Mesodermal cell (in vitro differentiated cells): ENCODE results near the gene ANKRD44.

Experiments
- H3K27ac ChIP-seq: 2 replicates; pipeline ENCODE4 v1.7.0; 2013; ENCODE audit warnings: mild to moderate bottlenecking, low read depth, low read length, moderate library complexity; ENCODE audit not compliant: severe bottlenecking
- H3K36me3 ChIP-seq: 2 replicates; pipeline ENCODE4 v1.7.1; 2013; ENCODE audit warnings: mild to moderate bottlenecking, low read length, moderate library complexity; ENCODE audit not compliant: control insufficient read depth, insufficient read depth
- H3K4me1 ChIP-seq: one replicate; pipeline ENCODE4 v1.7.1; 2013; ENCODE audit warnings: mild to moderate bottlenecking, low read length; ENCODE audit not compliant: insufficient read depth, control insufficient read depth, poor library complexity, severe bottlenecking
- H3K4me3 ChIP-seq: 2 replicates; pipeline ENCODE4 v1.7.0; 2013; ENCODE audit warnings: low read length, control low read depth, mild to moderate bottlenecking; ENCODE audit not compliant: insufficient read depth, poor library complexity, severe bottlenecking; ENCODE audit errors: extremely low read depth
- H3K9me3 ChIP-seq: 2 replicates; pipeline ENCODE4 v1.7.1; 2013; ENCODE audit warnings: mild to moderate bottlenecking, low read length, moderate library complexity; ENCODE audit not compliant: control insufficient read depth
- WGBS, 2 experiments: methylation state at CpG; one replicate each; pipeline ENCODE4 v1.1.5; 2013; ENCODE audit warnings: missing lambda C conversion rate in 2 of 2; ENCODE audit not compliant: insufficient coverage in 2 of 2; 5-methylcytosine and 5-hydroxymethylcytosine counted together

Gene ANKRD44

DNA sequence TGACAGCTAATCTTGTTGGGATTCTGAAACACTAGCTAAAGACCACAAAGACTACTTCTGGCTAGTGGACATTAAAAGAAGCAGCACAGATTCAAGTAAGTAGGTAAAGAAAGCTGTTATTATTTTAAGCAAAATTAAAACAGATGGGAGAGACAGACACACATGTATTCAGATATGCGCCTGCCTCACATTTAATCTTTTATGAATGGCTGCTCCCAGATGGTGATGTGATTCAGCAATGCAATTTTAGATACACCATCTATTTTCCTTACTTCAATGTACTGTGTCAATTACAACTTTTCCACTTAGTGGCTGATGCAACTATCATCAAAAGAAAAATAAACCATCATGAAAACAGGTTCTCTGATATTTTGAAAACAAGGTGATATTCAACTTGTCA lies 251.1 kb downstream of the ANKRD44 start:
- WGBS, 2 experiments = 100% methylated on average over 1 of the region's 1 CpG; no CpG with 5 or more reads in 1 of the 2 experiments
- no peaks in the 10 kb centered on the region for H3K36me3 ChIP-seq
- H3K4me1 ChIP-seq = no peaks in the 10 kb centered on the region
- H3K4me3 ChIP-seq = no peak overlapping the region
- no peak overlapping the region for H3K27ac ChIP-seq
- H3K9me3 ChIP-seq = peaks cover 13% of the 10 kb centered on the region

DNA sequence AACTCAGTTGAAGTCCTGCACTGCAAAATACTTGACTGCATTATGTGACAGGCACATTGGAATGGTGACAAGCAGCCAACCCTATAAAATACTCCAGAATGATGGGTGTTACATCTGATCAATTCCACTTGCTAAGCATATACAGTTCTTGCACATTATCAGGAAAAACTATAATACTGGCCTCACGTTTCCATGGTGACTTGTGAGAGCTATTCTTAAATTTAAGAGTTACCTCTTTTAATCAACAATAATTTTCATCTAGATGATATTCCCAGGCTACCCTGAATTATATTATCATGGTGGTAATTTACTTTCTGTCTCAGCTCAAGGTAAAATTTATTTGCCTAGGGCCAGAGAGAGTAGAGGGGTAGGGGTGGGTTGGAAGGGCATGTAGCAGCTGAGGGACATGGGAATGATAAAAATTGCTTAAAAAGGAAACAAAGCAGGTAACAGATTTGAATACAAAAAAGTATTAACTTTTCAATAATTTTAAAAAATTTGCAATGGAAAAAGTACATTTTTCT lies 251.7 kb downstream of the ANKRD44 start:
- no peak overlapping the region for H3K4me3 ChIP-seq
- no peak overlapping the region for H3K27ac ChIP-seq
- no peaks in the 10 kb centered on the region for H3K36me3 ChIP-seq
- 100% methylated on average over 1 of the region's 1 CpG; no CpG with 5 or more reads in 1 of the 2 experiments for WGBS, 2 experiments
- H3K9me3 ChIP-seq = peaks cover 13% of the 10 kb centered on the region
- H3K4me1 ChIP-seq = no peaks in the 10 kb centered on the region

DNA sequence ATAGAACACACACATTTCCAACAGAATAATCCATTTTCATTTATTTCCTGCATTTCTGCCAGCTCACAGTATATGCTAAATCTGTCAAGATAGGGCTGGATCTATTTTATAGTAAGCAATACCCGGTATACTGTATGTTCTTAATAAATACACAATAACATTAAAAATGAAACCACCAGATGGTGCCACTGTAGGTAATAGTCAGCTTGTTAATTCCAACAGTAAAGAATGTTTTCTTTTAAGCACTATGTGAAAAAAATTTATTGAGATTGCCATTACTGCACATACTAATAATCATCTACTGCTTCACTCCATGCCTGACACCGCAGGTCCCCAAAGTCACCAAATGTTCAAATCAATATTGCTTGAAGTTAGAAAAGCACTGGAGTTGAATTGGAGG lies 252.6 kb downstream of the ANKRD44 start:
- Histone ChIP-seq H3K9me3 (peaks cover 13% of the 10 kb centered on the region), H3K36me3 (no peaks in the 10 kb centered on the region), H3K4me1 (no peaks in the 10 kb centered on the region), H3K27ac (no peak overlapping the region), H3K4me3 (no peak overlapping the region)
- 100% methylated on average over 1 of the region's 2 CpGs; no CpG with 5 or more reads in 1 of the 2 experiments for WGBS, 2 experiments

GRCh38 chr2:197055045-197055444 lies 255.5 kb downstream of the ANKRD44 start:
- Histone ChIP-seq H3K4me1 (no peaks in the 10 kb centered on the region), H3K36me3 (no peaks in the 10 kb centered on the region), H3K4me3 (no peak overlapping the region), H3K27ac (no peak overlapping the region), H3K9me3 (peaks cover 7% of the 10 kb centered on the region)

GRCh38 chr2:197054437-197054836 lies 256.1 kb downstream of the ANKRD44 start:
- Histone ChIP-seq H3K36me3 (no peaks in the 10 kb centered on the region), H3K9me3 (peaks cover 7% of the 10 kb centered on the region), H3K27ac (no peak overlapping the region), H3K4me1 (no peaks in the 10 kb centered on the region), H3K4me3 (no peak overlapping the region)
- no CpG with 5 or more reads among the region's 1 CpG for WGBS, 2 experiments

GRCh38 chr2:197052356-197052755 lies 258.2 kb downstream of the ANKRD44 start:
- Histone ChIP-seq H3K36me3 (no peaks in the 10 kb centered on the region), H3K27ac (no peak overlapping the region)
- 67 to 100% methylated on average over 1 to 2 of the region's 4 CpGs for WGBS, 2 experiments

GRCh38 chr2:197045115-197045514 lies 265.5 kb downstream of the ANKRD44 start:
- no peaks in the 10 kb centered on the region for H3K36me3 ChIP-seq

More at GRCh38 chr2:197052356-197052755, 258.2 kb downstream of the ANKRD44 start:
- Histone ChIP-seq H3K9me3 (peaks cover 7% of the 10 kb centered on the region), H3K4me3 (no peak overlapping the region), H3K4me1 (no peaks in the 10 kb centered on the region)

DNA sequence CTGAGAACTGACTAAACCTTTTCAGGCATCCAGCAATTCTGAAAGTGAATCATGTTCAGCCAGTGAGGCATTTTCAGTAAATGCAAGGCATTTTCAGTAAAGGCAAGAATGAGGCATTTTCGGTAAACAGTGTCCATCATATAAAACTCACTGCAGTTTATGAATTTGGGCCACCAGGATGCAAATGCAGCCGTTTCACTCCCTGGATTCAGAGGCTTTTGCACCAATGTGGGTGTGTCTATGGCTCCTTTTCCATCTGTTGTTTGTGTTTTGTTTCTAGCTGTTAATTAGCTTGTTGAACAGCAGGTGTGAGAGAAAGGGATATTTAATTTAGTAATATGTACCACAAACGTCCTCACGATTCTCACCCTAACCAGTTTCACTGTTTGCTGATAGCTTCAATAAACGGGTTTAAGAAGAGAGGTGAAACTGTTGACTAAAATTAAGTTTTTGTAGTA lies 267.8 kb downstream of the ANKRD44 start:
- WGBS, 2 experiments = 90% methylated on average over 1 of the region's 5 CpGs; no CpG with 5 or more reads in 1 of the 2 experiments
- Histone ChIP-seq H3K4me3 (no peak overlapping the region), H3K4me1 (no peaks in the 10 kb centered on the region), H3K9me3 (no peaks in the 10 kb centered on the region), H3K27ac (no peak overlapping the region), H3K36me3 (no peaks in the 10 kb centered on the region)

More at GRCh38 chr2:197045115-197045514, 265.5 kb downstream of the ANKRD44 start:
- Histone ChIP-seq H3K27ac (no peak overlapping the region), H3K4me1 (no peaks in the 10 kb centered on the region), H3K4me3 (no peak overlapping the region), H3K9me3 (no peaks in the 10 kb centered on the region)

DNA sequence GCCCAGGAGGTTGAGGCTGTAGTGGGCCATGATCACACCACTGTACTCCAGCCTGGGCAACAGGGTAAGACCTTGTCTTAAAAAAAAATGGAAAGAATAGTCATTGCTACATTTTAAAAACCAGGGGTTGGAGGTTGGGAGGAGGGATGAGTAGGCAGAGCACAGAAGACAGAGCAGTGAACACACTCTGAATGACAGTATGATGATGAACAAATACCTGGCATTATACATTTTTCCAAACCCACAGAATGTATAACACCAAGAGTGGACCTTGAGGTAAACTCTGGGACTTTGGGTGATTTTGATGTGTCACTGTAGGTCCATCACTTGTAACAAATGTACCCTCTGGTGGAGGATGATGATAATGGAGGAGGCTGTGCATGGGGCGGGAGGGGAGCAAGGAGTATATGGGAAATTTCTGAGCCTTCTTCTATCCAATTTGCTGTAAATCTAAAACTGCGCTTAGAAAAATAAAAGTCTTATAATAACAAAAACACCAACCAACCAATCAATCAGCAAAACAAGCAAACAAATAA lies 272.6 kb downstream of the ANKRD44 start:
- WGBS, 2 experiments = no CpG with 5 or more reads among the region's 2 CpGs
- Histone ChIP-seq H3K27ac (no peak overlapping the region), H3K4me3 (no peak overlapping the region), H3K36me3 (no peaks in the 10 kb centered on the region), H3K9me3 (no peaks in the 10 kb centered on the region), H3K4me1 (no peaks in the 10 kb centered on the region)

GRCh38 chr2:197035002-197035401 lies 275.6 kb downstream of the ANKRD44 start:
- no peak overlapping the region for H3K27ac ChIP-seq
- WGBS, 2 experiments = 100% methylated on average over 1 of the region's 1 CpG; no CpG with 5 or more reads in 1 of the 2 experiments
- no peaks in the 10 kb centered on the region for H3K9me3 ChIP-seq
- H3K4me3 ChIP-seq = no peak overlapping the region
- no peaks in the 10 kb centered on the region for H3K36me3 ChIP-seq
- H3K4me1 ChIP-seq = no peaks in the 10 kb centered on the region

DNA sequence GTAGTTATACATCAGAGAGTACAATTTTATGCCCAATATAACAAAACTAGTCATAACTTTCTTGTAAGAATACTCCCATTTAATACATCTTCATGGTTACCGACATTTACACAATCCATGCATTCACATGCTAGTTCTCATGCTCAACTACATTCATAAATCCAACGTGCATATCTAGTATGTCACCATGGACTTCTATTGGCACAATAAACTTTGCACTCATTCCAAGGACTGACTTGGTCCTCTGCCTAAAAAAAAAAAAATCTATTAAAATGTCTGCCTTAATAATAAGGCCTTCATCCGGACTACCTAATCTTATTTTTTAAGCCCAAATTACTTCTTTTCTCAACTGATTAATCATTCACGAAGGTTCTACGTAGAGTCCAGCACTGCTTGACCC lies 276.3 kb downstream of the ANKRD44 start:
- no peak overlapping the region for H3K4me3 ChIP-seq
- 90 to 95% methylated on average over 3 of the region's 5 CpGs for WGBS, 2 experiments
- H3K4me1 ChIP-seq = no peaks in the 10 kb centered on the region
- H3K27ac ChIP-seq = no peak overlapping the region
- no peaks in the 10 kb centered on the region for H3K9me3 ChIP-seq
- no peaks in the 10 kb centered on the region for H3K36me3 ChIP-seq
